Lower leg skin (tissue), 3 donors: ENCODE measurements around the gene AMPH.

Source experiments
- POLR2A ChIP-seq, 2 donors: fragments of 450-650 bp; IDR thresholded peaks; one replicate each; pipeline ENCODE4 v1.6.1; 2016 to 2017; ENCODE audit warnings: antibody characterized with exemption in 2 of 2, mild to moderate bottlenecking in 1 of 2, moderate library complexity in 1 of 2
- TF ChIP-seq, protein P1 (sequence below), 3 donors: fragments of 450-650 bp; IDR thresholded peaks; one replicate each; pipeline ENCODE4 v1.5.1; 2016; ENCODE audit warnings: antibody characterized with exemption in 3 of 3, mild to moderate bottlenecking in 3 of 3, moderate library complexity in 2 of 3

GRCh38 chr7:38563741-38564140 lies 67.4 kb downstream of the AMPH start:
- TF ChIP-seq, protein P1, sequence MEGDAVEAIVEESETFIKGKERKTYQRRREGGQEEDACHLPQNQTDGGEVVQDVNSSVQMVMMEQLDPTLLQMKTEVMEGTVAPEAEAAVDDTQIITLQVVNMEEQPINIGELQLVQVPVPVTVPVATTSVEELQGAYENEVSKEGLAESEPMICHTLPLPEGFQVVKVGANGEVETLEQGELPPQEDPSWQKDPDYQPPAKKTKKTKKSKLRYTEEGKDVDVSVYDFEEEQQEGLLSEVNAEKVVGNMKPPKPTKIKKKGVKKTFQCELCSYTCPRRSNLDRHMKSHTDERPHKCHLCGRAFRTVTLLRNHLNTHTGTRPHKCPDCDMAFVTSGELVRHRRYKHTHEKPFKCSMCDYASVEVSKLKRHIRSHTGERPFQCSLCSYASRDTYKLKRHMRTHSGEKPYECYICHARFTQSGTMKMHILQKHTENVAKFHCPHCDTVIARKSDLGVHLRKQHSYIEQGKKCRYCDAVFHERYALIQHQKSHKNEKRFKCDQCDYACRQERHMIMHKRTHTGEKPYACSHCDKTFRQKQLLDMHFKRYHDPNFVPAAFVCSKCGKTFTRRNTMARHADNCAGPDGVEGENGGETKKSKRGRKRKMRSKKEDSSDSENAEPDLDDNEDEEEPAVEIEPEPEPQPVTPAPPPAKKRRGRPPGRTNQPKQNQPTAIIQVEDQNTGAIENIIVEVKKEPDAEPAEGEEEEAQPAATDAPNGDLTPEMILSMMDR (IDR thresholded peaks at IDR 0.05) = no peak
- TF ChIP-seq POLR2A (IDR thresholded peaks at IDR 0.05) = no peak
